ENCODE data around the gene TBL1Y. TPM values are rescaled to one million over a fixed set of nuclear protein-coding genes. Genes with fewer than 3 reads are reported as not detected.

TBL1Y gene
- total and polyA plus RNA-seq, 2 of the 4 experiments (the other 2 are of a cell fraction): not detected

DNA sequence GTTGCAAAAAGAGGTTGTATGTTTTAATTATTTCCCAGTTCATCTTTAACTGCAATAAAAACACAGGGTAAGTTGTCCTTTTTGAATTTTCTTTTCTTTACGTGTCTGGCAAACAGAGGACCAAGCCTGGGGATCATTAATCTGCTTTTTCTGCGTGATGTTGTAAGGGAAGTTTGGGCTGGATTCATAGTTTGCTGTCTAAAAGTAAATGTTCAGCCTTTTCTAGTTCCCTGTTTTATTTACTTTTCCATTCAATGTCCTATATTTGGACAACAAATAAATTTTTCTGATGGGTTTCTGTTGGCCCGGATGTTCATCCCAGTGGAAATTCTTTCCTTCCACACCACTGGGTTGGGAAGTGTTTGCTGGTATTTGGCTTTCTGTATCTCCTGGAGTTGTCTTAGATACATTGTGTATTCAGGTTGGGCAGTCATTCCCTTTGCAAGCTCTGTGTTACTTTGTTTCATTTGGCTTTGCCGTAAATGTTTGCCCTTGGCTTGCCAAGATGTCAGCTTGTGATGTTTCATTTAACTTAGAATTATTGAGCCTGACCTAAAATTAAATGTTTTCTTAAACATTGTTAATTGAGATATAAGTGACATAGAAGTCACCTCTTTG is 21.4 kb downstream of the TBL1Y start:
- Histone ChIP-seq H3K4ac (ENCODE audit: low read depth, low read length) (no peak overlapping the region), H3K27me3 (ENCODE audit: control insufficient read depth, insufficient read depth, low read length) (no peaks in the 10 kb centered on the region), H2BK120ac (ENCODE audit: low read depth, low read length) (no peak overlapping the region), H4K20me1 (ENCODE audit: insufficient read depth, low read length) (no peaks in the 10 kb centered on the region), H3K14ac (replicated peaks; ENCODE audit: low read depth, low read length) (no peak overlapping the region), H3K56ac (ENCODE audit: extremely low read depth, insufficient read depth, low read length) (no peak overlapping the region), H4K8ac (ENCODE audit: low read depth in 2 of 2, low read length in 2 of 2) (no peak overlapping the region), H3K18ac (ENCODE audit: low read depth, low read length) (no peak overlapping the region), H3K27ac (ENCODE audit: insufficient read depth, low read length) (no peak overlapping the region), H3K9ac (ENCODE audit: low read depth, low read length) (no peak overlapping the region), H3K79me1 (ENCODE audit: low read depth in 1 of 2, low read length in 2 of 2) (no peaks in the 10 kb centered on the region), H2BK15ac (ENCODE audit: low read depth, low read length) (no peak overlapping the region), H3K4me1 (ENCODE audit: control insufficient read depth, insufficient read depth, low read length) (no peaks in the 10 kb centered on the region), H3K36me3 (ENCODE audit: control insufficient read depth, insufficient read depth, low read length) (no peaks in the 10 kb centered on the region), H2AK5ac (ENCODE audit: low read depth, low read length) (no peak overlapping the region), H3K4me3 (ENCODE audit: insufficient read depth, low read depth, low read length) (no peak overlapping the region), H3K9me1 (ENCODE audit: insufficient read depth, low read length) (no peaks in the 10 kb centered on the region), H3K4me2 (ENCODE audit: low read depth, low read length) (no peak overlapping the region), H2BK20ac (ENCODE audit: low read depth, low read length) (no peak overlapping the region), H2BK5ac (ENCODE audit: low read depth, low read length, poor library complexity, severe bottlenecking) (no peak overlapping the region), H3K23ac (ENCODE audit: low read depth, low read length) (no peak overlapping the region), H3K9me3 (ENCODE audit: control insufficient read depth, insufficient read depth, low read length) (no peaks in the 10 kb centered on the region), H4K5ac (ENCODE audit: low read depth, low read length) (no peak overlapping the region), H2AFZ (replicated peaks; ENCODE audit: low read length, poor library complexity) (no peak overlapping the region), H4K91ac (ENCODE audit: insufficient read depth, low read depth, low read length) (no peak overlapping the region), H2AK9ac (replicated peaks; ENCODE audit: low read depth, low read length, poor library complexity) (no peak overlapping the region)
- CTCF ChIA-PET: no interaction called here
- BruUV-seq (replicated peaks): no TSS peak
- POLR2A ChIA-PET (ENCODE audit: unreplicated experiment): no interaction called here
- no CpG with 5 or more reads among the region's 4 CpGs for WGBS, 2 experiments (ENCODE audit: extremely low coverage in 2 of 2, insufficient read length in 1 of 2)
- dilution Hi-C loops (cut with HindIII; ENCODE audit: low sequenced_read_pairs, unreplicated experiment): no loop called here
- ATAC-seq (ENCODE audit: low read depth): no peak
- intact Hi-C loops (cut with micrococcal nuclease): no loop called here
- no peak for DNase-seq
- TF ChIP-seq RCOR1 (IDR thresholded peaks at IDR 0.05; ENCODE audit: insufficient replicate concordance, low read length) (no peak), RAD21 (IDR thresholded peaks at IDR 0.05; ENCODE audit: low read length) (no peak), RFX5 (IDR thresholded peaks at IDR 0.05; ENCODE audit: low read depth, low read length) (no peak)
- in situ Hi-C loops (cut with MboI; ENCODE audit: low sequenced_read_pairs): no loop called here

Measured in IMR-90 (cell line).